GM23338 (cell line): ENCODE data around the gene KIF1A. TPM values are rescaled to one million over a fixed set of nuclear protein-coding genes. Genes with fewer than 3 reads are reported as not detected.

Experiments used
- ATAC-seq: fragments of 200-7000 bp; cut with Tn5 transposase; 3 replicates; pipeline ENCODE4 v1.9.1; 2020
- DNase-seq: peaks from one replicate; pipeline ENCODE4 v3.0.0-alpha.2; 2015; ENCODE audit warnings: low spot score
- H2AFZ ChIP-seq: fragments of 200-600 bp; sonication (generic); 2 replicates; pipeline ENCODE4 v1.8.0; 2016; ENCODE audit warnings: antibody characterized with exemption, mild to moderate bottlenecking, moderate library complexity
- H3F3A ChIP-seq: fragments of 200-600 bp; sonication (generic); replicated peaks from 2 replicates; pipeline ENCODE4 v1.8.0; 2017; ENCODE audit warnings: antibody characterized with exemption, mixed run types, low read depth
- H3K27ac ChIP-seq: fragments of 200-600 bp; sonication (generic); 2 replicates; pipeline ENCODE4 v1.6.1; 2016; ENCODE audit warnings: low read depth
- H3K27me3 ChIP-seq: fragments of 200-600 bp; sonication (generic); 2 replicates; pipeline ENCODE4 v1.8.0; 2016; ENCODE audit warnings: mild to moderate bottlenecking, mixed run types, moderate library complexity; ENCODE audit not compliant: insufficient read depth
- H3K36me3 ChIP-seq: fragments of 200-600 bp; sonication (generic); 2 replicates; pipeline ENCODE4 v1.8.0; 2016; ENCODE audit warnings: mild to moderate bottlenecking; ENCODE audit not compliant: insufficient read depth
- H3K4me1 ChIP-seq: fragments of 200-600 bp; sonication (generic); 2 replicates; pipeline ENCODE4 v1.8.0; 2016; ENCODE audit warnings: mild to moderate bottlenecking, moderate library complexity; ENCODE audit not compliant: insufficient read depth
- H3K4me2 ChIP-seq: fragments of 200-600 bp; sonication (generic); 2 replicates; pipeline ENCODE4 v1.7.1; 2017; ENCODE audit warnings: mixed run types
- H3K4me3 ChIP-seq: fragments of 200-600 bp; sonication (generic); 2 replicates; pipeline ENCODE4 v1.6.1; 2016; ENCODE audit warnings: mixed run types
- H3K79me2 ChIP-seq: fragments of 200-600 bp; sonication (generic); replicated peaks from 2 replicates; pipeline ENCODE4 v1.8.0; 2017; ENCODE audit warnings: mild to moderate bottlenecking; ENCODE audit not compliant: insufficient read depth
- H3K9me2 ChIP-seq: fragments of 200-600 bp; sonication (generic); 2 replicates; pipeline ENCODE4 v1.8.0; 2017; ENCODE audit not compliant: insufficient read depth
- H4K20me1 ChIP-seq: fragments of 200-600 bp; sonication (generic); replicated peaks from 2 replicates; pipeline ENCODE4 v1.8.0; 2017; ENCODE audit warnings: mild to moderate bottlenecking; ENCODE audit not compliant: insufficient read depth
- H3K27ac Mint-ChIP-seq: 2 replicates; pipeline ENCODE4 v1.8.0; 2020; ENCODE audit warnings: inconsistent platforms, mild to moderate bottlenecking, moderate library complexity, mixed read lengths
- H3K27me3 Mint-ChIP-seq: 3 replicates; pipeline ENCODE4 v1.8.0; 2022; ENCODE audit warnings: low read depth, mild to moderate bottlenecking, moderate library complexity, mixed read lengths, inconsistent platforms; ENCODE audit not compliant: insufficient read depth, poor library complexity
- H3K36me3 Mint-ChIP-seq: 3 replicates; pipeline ENCODE4 v1.8.0; 2021; ENCODE audit warnings: low read depth, mild to moderate bottlenecking, inconsistent platforms, moderate library complexity, mixed read lengths
- H3K4me1 Mint-ChIP-seq: 3 replicates; pipeline ENCODE4 v1.8.0; 2020; ENCODE audit warnings: mild to moderate bottlenecking, inconsistent platforms, mixed read lengths
- H3K4me3 Mint-ChIP-seq: 3 replicates; pipeline ENCODE4 v1.8.0; 2021; ENCODE audit warnings: moderate library complexity, mild to moderate bottlenecking, inconsistent platforms, mixed read lengths
- H3K9me3 Mint-ChIP-seq: 3 replicates; pipeline ENCODE4 v1.8.0; 2020; ENCODE audit warnings: moderate library complexity, mild to moderate bottlenecking, inconsistent platforms, mixed read lengths
- CREB1 ChIP-seq: fragments of 250-450 bp; sonication (Bioruptor Pico); IDR thresholded peaks from 2 replicates; pipeline ENCODE4 v1.5.0; 2020; ENCODE audit warnings: low read depth, mild to moderate bottlenecking, moderate library complexity
- EZH2 ChIP-seq: fragments of 200-600 bp; sonication (generic); IDR thresholded peaks from one replicate; pipeline ENCODE4 v1.8.0; 2017; ENCODE audit warnings: antibody characterized with exemption, mild to moderate bottlenecking, low read depth; ENCODE audit not compliant: unreplicated experiment
- EZH2phosphoT487 ChIP-seq: fragments of 200-600 bp; sonication (generic); IDR thresholded peaks from one replicate; pipeline ENCODE4 v1.8.1; 2018; ENCODE audit warnings: antibody characterized with exemption; ENCODE audit not compliant: unreplicated experiment
- JUNB ChIP-seq: IDR thresholded peaks from one replicate; pipeline ENCODE4 v1.6.1; 2016; ENCODE audit warnings: antibody characterized with exemption; ENCODE audit not compliant: unreplicated experiment
- NANOG ChIP-seq: IDR thresholded peaks from 2 replicates; pipeline ENCODE4 v1.6.1; 2016; ENCODE audit warnings: antibody characterized with exemption, borderline replicate concordance
- POLR2AphosphoS5 ChIP-seq: IDR thresholded peaks from 2 replicates; pipeline ENCODE4 v1.6.1; 2016; ENCODE audit warnings: antibody characterized with exemption, low read depth
- STAT1 ChIP-seq: IDR thresholded peaks from one replicate; pipeline ENCODE4 v1.6.1; 2016; ENCODE audit warnings: antibody characterized with exemption; ENCODE audit not compliant: unreplicated experiment
- ZNF114 ChIP-seq: fragments of 250-450 bp; sonication (Bioruptor Pico); IDR thresholded peaks from 2 replicates; pipeline ENCODE4 v1.5.0; 2020; ENCODE audit warnings: mild to moderate bottlenecking, moderate library complexity
- ZNF331 ChIP-seq: fragments of 250-450 bp; sonication (Bioruptor Pico); IDR thresholded peaks from 2 replicates; pipeline ENCODE4 v1.5.0; 2020; ENCODE audit warnings: low read depth, mild to moderate bottlenecking, moderate library complexity
- polyA plus RNA-seq: library from polyadenylated mRNA; unstranded; fragments of >200 nt; fragmentation: Nextera tagmentation; extraction: Ambion mirVana; gene quantifications from 2 replicates; pipeline ENCODE4 v1.2.1, GENCODE V29; 2016
- total RNA-seq: library from RNA; depleted of rRNA; stranded (reverse); fragments of >200 nt; shearing (Covaris generic); gene quantifications from 2 replicates; pipeline ENCODE4 v1.2.3, GENCODE V29; 2014
- TF ChIP-seq, protein P1 (sequence below), 2 experiments: fragments of 200-600 bp in 1 of 2; sonication (generic) in 1 of 2; conservative IDR thresholded peaks; 2 replicates each; pipeline versions ENCODE4 v1.5.1 to v1.6.1; 2016 to 2017; ENCODE audit warnings: antibody characterized with exemption in 2 of 2, low read depth in 2 of 2, mild to moderate bottlenecking in 2 of 2, moderate library complexity in 1 of 2
- TF ChIP-seq, protein P2 (sequence below): IDR thresholded peaks from 2 replicates; pipeline ENCODE4 v1.6.1; 2016; ENCODE audit warnings: antibody characterized with exemption
- TF ChIP-seq, protein P3 (sequence below): IDR thresholded peaks from one replicate; pipeline ENCODE4 v1.6.1; 2018; ENCODE audit warnings: antibody characterized with exemption; ENCODE audit not compliant: unreplicated experiment
- TF ChIP-seq, protein P4 (sequence below): fragments of 250-450 bp; sonication (Bioruptor Pico); IDR thresholded peaks from 2 replicates; pipeline ENCODE4 v1.5.0; 2020; ENCODE audit warnings: mild to moderate bottlenecking, moderate library complexity

Gene KIF1A
- total and polyA plus RNA-seq, 2 experiments from 2014 or later, result 169 to 214 TPM

DNA sequence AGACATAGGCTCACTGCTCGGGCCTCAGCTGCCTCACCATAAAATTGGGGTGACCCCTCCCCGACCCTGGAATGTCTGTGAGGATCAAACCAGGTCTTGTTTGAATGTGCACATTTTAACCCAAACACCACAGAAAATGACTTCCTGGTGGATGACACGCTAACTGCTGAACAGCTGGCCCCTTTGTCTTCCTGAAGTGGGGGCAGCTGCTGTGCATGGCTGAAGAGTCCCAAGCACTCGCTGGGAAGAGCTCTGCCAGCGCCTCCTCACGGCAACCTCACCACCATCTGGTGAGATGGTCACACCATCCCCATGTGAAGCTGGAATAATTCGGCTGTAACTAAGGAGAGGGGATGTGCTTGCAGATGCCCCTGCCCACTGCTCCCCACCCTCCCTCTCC lies 94.3 kb downstream of the KIF1A start:
- Histone ChIP-seq H4K20me1 (no peaks in the 10 kb centered on the region), H3K79me2 (no peaks in the 10 kb centered on the region), H3K27me3 (no peaks in the 10 kb centered on the region), H3F3A (no peaks in the 10 kb centered on the region), H3K4me2 (no peak overlapping the region), H3K4me1 (no peaks in the 10 kb centered on the region), H2AFZ (no peak overlapping the region), H3K36me3 (peaks cover 12% of the 10 kb centered on the region; the same call in 1 of the 2 replicates), H3K27ac (no peak overlapping the region), H3K9me2 (no peaks in the 10 kb centered on the region), H3K4me3 (no peak overlapping the region)
- Mint-ChIP-seq H3K27me3 (peaks cover 38% of the 10 kb centered on the region), H3K4me3 (no peak overlapping the region), H3K36me3 (peaks cover 45% of the 10 kb centered on the region), H3K9me3 (0 out of 3 replicates have a peak, but pooled peaks cover 4% of the 10 kb centered on the region), H3K4me1 (no peaks in the 10 kb centered on the region; the same call in 2 of the 3 replicates), H3K27ac (no peak overlapping the region)
- ATAC-seq (no peak), DNase-seq (no peak)
- TF ChIP-seq CREB1 (CRISPR knock-in tag) (no peak), EZH2phosphoT487 (no peak), EZH2 (no peak), NANOG (no peak), STAT1 (no peak), POLR2AphosphoS5 (no peak), JUNB (no peak), ZNF114 (CRISPR knock-in tag) (no peak), ZNF331 (no peak)
- TF ChIP-seq, protein P1, sequence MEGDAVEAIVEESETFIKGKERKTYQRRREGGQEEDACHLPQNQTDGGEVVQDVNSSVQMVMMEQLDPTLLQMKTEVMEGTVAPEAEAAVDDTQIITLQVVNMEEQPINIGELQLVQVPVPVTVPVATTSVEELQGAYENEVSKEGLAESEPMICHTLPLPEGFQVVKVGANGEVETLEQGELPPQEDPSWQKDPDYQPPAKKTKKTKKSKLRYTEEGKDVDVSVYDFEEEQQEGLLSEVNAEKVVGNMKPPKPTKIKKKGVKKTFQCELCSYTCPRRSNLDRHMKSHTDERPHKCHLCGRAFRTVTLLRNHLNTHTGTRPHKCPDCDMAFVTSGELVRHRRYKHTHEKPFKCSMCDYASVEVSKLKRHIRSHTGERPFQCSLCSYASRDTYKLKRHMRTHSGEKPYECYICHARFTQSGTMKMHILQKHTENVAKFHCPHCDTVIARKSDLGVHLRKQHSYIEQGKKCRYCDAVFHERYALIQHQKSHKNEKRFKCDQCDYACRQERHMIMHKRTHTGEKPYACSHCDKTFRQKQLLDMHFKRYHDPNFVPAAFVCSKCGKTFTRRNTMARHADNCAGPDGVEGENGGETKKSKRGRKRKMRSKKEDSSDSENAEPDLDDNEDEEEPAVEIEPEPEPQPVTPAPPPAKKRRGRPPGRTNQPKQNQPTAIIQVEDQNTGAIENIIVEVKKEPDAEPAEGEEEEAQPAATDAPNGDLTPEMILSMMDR (conservative IDR thresholded peaks at IDR 0.05; ENCODE audit: low read depth in 2 of 2), result no peak
- TF ChIP-seq, protein P2, sequence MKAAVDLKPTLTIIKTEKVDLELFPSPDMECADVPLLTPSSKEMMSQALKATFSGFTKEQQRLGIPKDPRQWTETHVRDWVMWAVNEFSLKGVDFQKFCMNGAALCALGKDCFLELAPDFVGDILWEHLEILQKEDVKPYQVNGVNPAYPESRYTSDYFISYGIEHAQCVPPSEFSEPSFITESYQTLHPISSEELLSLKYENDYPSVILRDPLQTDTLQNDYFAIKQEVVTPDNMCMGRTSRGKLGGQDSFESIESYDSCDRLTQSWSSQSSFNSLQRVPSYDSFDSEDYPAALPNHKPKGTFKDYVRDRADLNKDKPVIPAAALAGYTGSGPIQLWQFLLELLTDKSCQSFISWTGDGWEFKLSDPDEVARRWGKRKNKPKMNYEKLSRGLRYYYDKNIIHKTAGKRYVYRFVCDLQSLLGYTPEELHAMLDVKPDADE, result no peak
- TF ChIP-seq, protein P3, sequence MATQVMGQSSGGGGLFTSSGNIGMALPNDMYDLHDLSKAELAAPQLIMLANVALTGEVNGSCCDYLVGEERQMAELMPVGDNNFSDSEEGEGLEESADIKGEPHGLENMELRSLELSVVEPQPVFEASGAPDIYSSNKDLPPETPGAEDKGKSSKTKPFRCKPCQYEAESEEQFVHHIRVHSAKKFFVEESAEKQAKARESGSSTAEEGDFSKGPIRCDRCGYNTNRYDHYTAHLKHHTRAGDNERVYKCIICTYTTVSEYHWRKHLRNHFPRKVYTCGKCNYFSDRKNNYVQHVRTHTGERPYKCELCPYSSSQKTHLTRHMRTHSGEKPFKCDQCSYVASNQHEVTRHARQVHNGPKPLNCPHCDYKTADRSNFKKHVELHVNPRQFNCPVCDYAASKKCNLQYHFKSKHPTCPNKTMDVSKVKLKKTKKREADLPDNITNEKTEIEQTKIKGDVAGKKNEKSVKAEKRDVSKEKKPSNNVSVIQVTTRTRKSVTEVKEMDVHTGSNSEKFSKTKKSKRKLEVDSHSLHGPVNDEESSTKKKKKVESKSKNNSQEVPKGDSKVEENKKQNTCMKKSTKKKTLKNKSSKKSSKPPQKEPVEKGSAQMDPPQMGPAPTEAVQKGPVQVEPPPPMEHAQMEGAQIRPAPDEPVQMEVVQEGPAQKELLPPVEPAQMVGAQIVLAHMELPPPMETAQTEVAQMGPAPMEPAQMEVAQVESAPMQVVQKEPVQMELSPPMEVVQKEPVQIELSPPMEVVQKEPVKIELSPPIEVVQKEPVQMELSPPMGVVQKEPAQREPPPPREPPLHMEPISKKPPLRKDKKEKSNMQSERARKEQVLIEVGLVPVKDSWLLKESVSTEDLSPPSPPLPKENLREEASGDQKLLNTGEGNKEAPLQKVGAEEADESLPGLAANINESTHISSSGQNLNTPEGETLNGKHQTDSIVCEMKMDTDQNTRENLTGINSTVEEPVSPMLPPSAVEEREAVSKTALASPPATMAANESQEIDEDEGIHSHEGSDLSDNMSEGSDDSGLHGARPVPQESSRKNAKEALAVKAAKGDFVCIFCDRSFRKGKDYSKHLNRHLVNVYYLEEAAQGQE, result no peak
- TF ChIP-seq, protein P4, sequence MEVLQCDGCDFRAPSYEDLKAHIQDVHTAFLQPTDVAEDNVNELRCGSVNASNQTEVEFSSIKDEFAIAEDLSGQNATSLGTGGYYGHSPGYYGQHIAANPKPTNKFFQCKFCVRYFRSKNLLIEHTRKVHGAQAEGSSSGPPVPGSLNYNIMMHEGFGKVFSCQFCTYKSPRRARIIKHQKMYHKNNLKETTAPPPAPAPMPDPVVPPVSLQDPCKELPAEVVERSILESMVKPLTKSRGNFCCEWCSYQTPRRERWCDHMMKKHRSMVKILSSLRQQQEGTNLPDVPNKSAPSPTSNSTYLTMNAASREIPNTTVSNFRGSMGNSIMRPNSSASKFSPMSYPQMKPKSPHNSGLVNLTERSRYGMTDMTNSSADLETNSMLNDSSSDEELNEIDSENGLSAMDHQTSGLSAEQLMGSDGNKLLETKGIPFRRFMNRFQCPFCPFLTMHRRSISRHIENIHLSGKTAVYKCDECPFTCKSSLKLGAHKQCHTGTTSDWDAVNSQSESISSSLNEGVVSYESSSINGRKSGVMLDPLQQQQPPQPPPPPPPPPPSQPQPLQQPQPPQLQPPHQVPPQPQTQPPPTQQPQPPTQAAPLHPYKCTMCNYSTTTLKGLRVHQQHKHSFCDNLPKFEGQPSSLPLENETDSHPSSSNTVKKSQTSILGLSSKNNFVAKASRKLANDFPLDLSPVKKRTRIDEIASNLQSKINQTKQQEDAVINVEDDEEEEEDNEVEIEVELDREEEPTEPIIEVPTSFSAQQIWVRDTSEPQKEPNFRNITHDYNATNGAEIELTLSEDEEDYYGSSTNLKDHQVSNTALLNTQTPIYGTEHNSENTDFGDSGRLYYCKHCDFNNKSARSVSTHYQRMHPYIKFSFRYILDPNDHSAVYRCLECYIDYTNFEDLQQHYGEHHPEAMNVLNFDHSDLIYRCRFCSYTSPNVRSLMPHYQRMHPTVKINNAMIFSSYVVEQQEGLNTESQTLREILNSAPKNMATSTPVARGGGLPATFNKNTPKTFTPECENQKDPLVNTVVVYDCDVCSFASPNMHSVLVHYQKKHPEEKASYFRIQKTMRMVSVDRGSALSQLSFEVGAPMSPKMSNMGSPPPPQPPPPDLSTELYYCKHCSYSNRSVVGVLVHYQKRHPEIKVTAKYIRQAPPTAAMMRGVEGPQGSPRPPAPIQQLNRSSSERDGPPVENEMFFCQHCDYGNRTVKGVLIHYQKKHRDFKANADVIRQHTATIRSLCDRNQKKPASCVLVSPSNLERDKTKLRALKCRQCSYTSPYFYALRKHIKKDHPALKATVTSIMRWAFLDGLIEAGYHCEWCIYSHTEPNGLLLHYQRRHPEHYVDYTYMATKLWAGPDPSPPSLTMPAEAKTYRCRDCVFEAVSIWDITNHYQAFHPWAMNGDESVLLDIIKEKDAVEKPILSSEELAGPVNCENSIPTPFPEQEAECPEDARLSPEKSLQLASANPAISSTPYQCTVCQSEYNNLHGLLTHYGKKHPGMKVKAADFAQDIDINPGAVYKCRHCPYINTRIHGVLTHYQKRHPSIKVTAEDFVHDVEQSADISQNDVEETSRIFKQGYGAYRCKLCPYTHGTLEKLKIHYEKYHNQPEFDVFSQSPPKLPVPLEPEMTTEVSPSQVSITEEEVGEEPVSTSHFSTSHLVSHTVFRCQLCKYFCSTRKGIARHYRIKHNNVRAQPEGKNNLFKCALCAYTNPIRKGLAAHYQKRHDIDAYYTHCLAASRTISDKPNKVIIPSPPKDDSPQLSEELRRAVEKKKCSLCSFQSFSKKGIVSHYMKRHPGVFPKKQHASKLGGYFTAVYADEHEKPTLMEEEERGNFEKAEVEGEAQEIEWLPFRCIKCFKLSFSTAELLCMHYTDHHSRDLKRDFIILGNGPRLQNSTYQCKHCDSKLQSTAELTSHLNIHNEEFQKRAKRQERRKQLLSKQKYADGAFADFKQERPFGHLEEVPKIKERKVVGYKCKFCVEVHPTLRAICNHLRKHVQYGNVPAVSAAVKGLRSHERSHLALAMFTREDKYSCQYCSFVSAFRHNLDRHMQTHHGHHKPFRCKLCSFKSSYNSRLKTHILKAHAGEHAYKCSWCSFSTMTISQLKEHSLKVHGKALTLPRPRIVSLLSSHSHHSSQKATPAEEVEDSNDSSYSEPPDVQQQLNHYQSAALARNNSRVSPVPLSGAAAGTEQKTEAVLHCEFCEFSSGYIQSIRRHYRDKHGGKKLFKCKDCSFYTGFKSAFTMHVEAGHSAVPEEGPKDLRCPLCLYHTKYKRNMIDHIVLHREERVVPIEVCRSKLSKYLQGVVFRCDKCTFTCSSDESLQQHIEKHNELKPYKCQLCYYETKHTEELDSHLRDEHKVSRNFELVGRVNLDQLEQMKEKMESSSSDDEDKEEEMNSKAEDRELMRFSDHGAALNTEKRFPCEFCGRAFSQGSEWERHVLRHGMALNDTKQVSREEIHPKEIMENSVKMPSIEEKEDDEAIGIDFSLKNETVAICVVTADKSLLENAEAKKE (CRISPR knock-in tag), result no peak
